Cerebellar nuclear complex (tissue), 1 donor: ENCODE data around the gene MATN1.

Experiments
- DNase-seq, 2 experiments: peaks; one replicate each; lab custom pipeline; 2025; lab: John Stamatoyannopoulos, UW

Gene MATN1

DNA sequence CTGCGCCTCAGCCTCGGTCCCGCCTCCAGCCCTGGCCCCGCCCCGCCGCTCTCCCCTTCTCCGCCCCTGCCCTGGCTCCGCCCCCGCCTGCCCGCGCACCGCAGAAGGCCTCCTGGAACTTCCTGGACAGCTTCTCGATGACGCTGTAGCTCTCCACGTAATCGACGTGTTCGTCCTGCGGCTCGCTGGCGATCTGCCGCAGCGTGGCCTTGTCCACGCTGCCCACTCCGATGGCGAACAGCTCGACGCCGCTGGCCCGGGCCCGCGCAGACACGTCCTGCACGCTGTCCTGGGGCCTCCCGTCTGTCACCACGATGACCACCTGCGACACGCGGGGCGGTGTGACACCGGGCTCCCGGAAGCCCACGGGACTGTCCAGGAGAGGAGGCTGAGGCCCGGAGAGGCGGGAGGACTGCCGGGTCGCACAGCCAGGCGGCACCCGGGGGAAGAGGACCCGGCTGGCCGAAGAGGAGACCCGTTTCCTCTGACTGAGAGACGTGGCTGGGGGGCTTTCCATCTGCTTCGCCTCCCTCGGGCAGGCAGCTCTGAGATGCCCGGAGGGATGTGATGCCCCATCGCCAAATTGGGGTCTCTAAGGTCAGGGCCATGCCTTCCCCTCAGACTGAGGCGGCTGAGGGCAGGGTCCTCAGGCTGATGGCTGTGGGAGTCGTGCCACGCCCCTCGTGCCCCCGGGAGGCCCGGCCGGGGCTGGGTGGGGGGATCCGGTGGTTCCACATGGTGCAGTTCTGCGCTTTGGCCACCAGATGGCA lies 4.6 kb downstream of the MATN1 start:
- peak in 1 of 2 experiments; percentile 94 for DNase-seq

DNA sequence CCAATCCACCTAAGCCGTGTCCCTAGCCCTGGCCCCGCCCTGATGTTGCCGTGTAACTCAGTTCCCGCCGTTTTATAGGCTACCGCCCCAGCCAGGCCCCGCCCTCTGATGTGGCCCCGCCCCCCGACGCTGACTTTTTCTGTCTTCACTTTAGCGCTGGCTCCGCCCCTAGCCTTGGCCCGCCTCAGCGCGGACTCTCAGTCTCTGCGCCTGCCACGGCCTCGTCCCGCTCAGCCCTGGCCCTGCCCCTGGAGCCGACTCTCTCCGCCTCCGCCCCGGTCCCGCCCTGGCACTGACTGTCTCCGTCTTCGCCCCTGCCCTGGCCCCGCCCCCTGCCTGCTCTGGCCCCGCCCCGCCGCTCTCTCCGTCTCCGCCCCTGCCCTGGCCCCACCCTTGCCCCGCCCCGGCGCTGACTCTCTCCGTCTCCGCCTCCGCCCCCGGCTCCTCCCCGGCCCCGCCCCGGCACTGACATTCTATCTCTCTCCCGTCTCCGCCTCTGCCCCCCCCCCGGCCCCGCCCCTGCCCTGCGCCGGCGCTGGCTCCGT lies 5.2 kb downstream of the MATN1 start:
- DNase-seq, result peak; percentile 91 to 99

DNA sequence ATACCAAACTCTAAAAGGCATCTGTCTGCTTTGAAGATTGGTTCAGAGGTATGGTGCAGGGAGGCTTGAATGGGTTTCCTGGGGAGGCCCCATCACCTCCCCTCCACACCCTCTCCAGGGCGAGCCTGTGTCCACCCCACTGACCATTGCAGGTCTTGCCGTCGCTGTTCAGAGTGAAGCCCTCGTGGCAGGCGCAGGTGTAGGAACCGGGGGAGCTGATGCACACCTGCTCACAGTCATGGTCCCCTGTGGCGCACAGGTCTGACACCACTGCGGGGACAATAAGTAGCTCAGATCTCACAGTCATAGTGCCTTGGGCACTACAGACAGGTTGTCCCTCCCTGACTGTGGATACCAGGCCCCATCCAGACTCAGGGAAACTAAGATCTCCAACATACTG lies 6.7 kb downstream of the MATN1 start:
- DNase-seq, result no peak

DNA sequence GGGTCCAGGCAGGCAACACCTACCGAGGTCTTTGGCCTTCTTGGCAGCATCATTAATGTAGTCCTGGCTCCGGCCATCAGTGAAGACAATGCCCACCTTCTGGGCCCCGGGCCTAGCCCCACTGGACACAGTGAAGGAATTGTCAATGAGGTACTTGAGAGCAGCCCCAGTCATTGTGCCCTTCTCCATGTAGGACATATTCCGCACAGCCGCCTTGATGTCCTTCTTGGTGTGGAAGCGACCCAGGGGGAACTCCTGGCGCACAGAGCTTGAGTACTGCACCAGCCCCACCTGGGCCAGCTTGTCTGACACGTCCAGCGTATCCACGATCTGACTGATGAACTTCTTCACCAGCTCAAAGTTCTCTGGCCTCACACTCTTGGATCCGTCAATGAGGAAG lies 7.5 kb downstream of the MATN1 start:
- no peak for DNase-seq

DNA sequence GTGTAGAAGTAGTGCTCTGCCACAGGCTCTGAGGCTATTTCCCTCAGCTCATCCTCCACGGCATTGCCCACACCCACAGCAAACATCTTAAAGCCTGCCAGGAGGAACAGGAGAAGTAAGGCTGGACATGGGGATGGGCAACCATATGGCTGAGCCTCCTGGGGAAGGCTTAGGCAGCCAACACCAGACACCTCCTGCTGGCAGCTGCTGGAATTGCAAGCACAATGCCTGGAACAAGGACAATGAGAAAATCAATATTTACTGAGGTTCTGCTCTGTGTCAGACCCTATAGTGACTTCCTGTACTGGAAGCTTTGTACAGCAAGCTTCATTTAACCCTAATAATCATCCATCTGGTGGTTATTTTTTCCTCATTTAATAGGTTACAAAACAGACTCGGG lies 8.2 kb downstream of the MATN1 start:
- DNase-seq, result no peak

DNA sequence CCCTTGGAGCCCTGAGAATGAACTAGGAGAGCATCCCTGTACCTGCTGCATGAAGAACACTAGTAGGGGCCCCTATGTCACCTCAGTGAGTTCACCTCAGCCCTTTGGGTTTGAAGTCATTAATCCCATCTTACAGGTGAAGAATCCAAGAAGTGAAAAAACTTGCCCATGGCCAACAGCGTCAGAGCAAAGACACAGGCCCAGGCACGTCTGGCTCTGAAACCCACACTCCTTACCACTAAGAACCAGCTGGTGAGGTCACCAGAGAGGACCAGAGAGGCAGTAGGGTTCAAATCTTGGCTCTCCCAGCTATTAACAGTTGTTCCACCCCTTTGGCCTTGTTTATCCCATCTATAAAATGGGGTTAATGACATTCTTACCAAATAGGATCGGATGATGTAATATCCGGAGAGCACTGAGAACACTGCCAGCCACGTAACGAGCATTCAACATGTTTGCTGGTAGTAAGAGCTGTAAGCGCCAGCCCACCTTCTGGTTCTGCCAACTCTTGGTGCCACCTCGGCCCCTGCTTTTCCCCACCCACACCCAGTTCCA lies 8.8 kb downstream of the MATN1 start:
- no peak for DNase-seq

DNA sequence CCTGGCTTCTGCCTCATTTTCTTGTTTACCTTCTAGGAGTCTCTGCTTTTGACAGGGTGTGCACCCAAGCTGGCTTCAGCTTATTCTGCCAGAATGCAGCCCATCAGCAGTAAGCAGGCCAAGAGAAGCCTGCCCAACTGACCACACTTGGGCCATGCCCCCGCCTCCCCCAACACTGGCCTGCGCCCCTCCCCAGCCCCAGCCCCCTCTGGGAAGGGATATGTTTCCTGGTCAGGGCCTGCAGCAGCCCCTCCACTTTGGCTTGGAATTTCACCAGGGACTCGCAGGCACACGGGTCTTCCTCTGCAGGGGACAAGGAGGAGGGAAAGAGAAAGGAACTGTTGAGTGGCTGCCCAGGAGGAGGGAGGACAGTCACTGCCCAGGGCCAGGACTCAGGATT lies 9.4 kb downstream of the MATN1 start:
- DNase-seq, result no peak

DNA sequence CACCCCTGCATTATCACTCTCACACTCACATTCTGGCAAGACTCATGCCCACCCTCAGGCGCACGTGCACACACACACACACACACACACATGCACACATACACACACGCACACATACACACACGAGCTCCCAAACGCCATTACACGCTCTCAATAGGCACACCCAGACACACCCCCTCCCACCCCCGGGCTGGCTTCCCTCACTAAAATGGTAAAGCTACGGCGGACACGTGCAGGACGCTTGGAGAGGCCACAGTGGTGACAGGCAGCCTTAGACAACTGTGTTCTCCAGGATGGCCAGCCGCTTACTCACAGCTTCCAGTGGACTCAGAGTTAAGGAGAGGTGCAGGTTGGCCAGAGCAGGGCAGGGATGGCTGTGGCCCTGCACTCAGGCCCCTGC lies 10.1 kb downstream of the MATN1 start:
- DNase-seq, result no peak

DNA sequence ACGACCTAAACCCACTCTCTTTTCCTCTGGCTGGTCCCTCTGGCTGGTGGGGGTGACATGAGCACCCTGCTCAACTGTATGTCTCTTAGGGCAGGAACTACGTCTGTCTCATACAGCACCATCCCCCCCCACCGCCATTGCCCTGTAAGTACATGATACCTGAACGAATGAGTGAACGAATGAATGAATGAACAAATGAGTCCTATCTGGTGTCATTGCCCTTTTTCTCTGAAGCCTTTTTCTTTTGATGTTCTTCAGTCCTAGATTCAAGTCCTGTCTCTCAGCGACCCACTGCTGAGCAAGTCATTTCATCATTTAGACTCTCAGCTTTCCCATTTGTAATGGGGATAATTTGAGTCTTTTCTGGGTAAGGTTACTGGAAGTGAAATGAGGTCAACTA lies 10.8 kb downstream of the MATN1 start:
- no peak for DNase-seq

DNA sequence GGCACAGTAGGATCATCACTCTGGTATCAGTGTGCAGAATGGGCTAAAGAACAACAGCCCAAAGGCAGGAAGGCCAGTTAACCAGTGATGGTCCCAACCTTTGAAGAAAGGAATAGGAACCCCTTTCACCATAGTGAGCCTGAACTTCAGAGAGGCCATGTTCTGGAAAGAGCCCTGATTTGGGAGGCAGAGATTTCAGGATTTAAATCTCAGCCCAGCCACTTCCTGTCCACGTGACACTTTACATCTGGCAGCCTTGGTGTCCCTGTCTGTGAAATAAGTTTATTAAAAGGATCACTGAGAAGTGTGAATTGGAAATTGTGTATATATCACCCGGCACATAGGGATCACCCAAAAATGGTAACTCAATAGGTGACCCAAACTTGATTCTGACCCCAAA lies 13.0 kb downstream of the MATN1 start:
- no peak for DNase-seq

DNA sequence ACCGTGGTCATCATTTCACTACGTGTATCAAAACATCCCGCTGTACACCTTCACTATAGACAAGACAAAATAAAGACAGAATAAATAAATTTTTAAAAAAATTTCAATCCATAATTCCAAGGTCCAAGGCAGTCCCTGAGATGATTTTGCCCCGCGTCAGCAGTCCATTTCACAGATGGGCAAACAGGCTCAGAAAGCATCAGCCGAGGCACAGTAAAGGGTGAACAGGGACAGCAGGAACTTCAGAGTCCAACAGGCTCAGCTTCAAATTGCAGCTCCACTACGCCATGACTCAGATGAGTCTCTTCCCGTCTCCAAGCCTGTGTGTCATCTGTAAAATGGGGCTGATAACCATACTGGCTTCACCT lies 15.0 kb downstream of the MATN1 start:
- no peak for DNase-seq

DNA sequence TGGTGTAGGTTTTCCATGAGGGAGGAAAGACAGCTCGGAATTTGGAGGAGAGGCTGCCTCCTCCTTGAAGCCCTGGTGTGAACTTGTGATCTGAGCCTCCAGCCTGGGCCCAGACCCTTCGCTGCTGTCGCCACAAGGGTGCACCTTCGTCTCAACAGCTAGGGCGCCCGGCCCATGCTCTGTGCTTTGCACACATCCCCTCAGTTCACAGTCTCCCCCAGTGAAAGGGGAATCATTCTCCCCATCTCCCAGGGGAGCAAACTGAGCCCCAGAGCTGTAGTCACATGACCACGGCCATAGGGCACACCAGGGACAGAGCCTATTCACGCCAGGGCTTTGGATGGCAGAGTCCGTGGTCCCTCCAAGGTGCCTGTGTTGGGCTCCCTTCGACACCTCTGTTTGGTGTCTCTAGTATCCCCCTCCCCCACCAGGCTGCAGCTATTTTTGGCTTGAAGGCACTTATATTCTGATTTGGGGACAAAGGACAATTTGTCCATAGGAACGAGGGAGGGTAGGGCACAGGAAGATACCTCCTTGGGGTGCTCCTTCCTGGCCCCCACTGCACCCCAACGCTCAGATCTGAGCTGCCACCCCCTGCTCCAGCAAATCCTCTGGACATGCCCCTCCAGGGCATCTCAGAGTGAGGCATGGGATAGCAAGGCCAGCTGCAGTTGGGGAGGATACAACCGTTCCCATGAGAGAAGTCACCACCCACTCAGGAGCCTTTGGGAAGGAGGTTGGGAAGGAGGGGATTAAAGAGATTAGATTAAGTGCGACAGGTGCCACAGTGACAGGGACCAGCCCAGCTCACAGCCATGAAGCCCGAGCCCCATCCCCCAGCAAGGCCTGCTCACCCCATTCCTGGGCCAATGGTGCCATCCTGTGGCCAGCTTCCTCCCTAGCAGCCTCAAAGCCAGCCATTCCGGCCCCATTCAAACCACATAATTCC lies 15.7 kb downstream of the MATN1 start:
- peak in 1 of 2 experiments; percentile 17 for DNase-seq

DNA sequence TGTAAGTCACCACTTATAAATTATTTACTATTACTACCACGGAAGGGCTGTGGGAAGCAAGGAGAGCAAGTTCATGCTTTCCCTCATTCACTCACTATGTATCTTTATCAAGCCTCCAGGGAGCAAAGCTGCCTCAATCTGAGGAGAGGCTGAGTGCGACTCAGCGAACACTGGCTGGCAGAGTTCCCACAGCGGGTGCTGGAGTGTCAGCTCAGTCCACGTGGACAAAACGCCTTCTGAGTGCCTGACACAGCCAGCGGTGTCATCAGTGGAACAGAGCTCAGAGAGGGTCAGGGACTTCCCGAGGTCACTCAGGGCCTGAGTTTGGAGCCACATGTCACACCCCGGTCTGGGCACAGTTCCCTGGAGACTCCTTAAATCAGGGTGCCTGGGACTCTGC lies 16.9 kb downstream of the MATN1 start:
- DNase-seq, result no peak

DNA sequence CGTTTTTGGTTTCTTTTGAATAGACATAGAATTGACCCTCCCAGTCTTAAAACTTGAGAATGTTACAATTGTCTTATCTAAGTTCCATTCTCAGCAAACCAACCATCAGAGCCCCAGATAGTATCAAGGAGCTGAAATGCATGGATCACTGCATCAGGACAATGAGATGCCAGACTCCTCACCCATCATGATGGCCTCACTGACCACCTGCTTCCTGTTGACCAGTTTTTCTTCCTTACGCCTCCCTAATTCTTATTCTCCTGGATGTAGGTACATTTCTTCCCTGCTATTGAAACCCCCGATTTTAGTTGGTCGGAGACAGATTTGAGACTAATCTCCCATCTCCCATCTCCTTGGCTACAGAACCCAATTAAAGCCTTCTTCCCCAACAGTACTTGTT lies 17.7 kb downstream of the MATN1 start:
- no peak for DNase-seq

DNA sequence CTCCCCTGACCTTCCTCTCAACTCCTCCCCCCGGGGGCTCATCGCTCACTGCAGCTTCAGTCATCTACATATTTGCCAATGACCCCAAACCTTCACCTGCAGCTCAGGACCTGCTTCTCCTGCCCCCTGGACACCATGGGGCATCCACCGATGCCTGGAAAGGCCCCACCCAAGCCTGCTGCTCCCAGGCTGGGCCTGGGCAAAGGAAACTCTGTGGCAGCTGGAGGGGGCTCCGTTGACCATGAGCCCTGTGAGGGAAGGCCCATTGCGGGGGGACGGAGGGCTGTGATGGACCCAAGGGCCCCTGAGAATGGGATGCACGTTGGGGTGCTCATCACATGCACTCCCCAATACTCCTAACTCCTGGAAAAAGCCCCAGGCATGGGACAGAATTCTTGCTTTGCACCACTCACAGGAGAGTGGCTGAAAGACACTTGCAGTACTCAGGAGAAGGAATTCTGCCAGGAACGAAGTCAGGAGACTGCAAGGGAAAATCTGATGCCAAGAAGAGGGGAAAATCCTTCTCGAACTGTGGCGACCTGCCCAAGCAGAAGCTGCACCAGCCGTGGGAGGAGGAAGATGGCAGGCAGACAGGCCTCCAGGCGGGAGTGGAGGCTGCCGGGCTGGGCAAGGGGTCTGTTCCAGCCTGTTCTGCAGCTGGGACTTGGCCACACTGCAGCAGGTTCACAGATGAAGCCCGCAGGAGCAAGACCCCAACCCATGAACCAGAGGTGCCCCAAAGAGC lies 18.4 kb downstream of the MATN1 start:
- no peak for DNase-seq

DNA sequence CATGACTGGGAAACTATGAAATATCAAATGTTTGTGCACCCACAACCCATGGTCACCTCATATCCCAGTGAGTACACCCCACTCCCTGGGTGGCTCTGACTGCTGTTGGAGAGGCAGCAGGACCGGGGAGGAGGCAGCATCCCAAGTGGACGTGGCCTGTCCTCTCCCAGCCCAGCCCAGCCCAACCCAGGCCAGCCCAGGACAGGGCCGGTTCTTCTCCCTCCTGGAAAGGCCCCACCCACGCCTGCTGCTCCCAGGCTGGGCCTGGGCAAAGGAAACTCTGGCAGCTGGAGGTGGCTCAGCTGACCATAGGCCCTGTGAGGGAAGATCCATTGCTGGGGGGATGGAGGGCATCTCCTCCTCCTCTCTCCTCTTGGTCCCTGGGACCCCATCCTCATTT lies 19.1 kb downstream of the MATN1 start:
- DNase-seq, result no peak

DNA sequence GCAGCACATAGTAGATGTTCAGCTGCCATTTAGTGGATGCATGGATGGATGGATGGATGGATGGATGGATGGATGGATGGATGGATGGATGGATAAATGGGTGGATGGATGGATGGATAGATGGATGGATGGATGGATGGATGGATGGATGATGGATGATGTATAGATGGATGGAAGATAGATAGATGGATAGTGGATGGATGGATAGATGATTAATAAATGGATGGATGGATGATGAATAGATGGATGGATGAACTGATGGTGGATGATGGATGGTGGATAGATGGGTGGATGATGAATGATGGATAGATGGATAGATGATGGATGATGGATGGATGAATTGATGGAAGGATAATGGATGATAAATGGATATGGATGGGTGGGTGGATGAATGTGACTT lies 20.6 kb downstream of the MATN1 start:
- DNase-seq, result no peak

DNA sequence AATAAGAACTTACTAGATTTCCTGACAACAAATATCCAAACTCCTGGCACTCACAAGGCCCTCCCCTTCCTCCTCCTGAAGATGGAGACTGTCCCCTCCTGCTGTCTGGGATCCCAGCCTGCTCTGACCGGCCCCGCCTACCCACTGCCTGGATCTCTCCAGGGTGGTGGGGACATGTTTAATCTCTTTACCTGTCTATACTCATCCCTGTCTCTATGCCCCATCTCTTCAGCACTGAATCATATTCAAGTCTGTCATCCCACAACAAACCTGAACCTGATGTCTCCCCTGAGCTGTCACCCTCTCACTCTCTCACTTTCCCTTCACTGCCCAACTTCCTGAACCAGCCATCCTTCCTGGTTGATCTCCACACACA lies 22.1 kb downstream of the MATN1 start:
- DNase-seq, result no peak

DNA sequence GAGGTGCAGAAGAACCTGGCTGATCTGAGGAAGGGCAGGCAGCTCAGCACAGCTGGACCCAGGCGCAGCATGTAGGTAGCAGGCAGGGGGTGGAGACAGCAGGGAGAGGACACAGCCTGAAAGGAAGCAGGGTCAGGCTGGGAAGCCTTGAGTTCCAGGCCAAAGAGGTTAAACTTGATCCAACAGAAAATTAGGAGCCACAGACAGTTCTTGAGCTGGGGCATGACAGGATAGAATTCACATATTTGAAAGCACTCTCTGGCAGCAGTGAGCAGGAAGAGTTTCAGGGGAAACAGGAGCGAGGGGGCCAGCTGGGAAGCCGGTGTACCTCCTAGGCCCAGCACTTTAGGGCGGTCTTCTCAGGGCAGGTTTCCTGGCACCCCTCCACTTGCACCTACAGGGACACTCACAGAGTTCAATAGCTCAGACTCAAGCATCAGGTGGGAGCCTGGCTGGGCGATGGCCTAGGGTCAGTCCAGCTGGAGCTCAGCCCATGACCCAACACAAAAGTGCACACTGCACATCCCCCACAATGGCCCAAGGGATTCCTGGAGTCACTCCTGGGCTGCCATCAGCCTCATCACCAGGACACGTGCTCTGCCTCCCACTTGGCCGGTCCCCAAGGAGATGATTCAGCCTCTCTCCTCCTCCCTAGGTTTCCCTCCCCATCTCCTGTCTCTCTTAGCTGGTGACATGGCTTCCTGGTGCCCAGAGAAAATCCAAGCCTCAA lies 22.7 kb downstream of the MATN1 start:
- no peak for DNase-seq

DNA sequence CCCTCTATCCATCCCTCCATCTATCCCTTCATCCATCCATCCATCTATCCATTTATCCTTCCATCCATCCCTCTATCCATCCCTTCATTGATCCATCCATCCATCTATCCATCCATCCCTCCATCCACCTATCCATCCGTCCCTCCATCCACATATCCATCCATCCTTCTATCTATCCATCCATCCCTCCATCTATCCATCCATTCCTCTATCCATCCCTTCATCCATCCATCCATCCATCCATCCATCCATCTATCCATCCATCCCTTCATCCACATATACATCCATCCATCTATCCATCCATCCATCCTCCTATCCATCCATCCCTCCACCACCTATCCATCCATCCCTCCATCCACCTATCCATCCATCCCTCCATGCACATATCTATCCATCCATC lies 23.6 kb downstream of the MATN1 start:
- DNase-seq, result no peak

DNA sequence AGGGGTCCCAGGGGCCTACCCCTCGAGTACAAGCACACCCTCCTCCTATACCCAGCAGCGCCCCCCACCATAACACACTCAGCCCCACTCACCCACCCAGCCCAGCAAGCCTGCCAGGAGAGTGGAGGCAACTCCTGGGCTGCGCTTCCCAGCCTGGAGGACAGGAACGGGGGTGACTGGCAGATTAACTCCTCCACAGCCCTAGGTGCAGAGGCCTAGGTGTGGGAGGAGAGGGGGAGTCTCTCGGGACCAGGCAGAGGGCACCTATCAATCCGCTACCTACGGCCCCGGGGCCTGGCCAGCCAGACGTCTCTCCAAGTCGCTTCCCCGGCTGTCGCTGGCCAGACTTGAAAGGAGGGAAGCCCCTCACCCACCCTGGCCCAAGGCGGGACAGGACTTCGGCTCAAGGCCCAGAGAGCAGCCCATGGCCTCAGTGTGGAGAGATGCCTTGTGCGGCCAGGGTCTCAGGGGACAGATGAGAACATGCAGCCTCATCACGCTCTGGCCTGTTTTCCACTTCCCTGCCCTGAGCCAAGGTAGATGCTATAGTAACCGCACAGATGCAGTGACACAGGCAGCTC lies 24.9 kb downstream of the MATN1 start:
- DNase-seq, result no peak
